ENCODE measurements around the gene KRTAP1-3. TPM values are rescaled to one million over a fixed set of nuclear protein-coding genes. Genes with fewer than 3 reads are reported as not detected.

Gene KRTAP1-3
- total RNA-seq, 2 experiments from 2014 or later, result not detected

DNA sequence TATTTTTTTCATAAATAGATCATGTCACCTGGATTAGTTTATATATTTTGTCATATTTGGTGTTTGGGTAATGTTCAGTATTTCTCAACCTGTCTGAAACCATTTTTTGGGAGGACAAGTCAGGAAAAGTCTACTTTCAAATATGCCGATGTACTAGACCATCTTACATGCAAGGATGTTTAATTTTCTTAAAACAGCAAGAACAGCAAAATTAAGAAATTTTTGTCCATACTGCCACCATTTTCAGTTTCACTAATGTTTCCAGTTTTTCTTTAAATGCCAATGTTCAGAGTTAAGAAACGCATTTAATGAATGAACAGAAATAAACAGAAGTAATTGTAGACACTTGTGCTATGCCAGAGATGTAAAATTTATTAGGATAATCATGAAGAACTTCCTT is 41.6 kb downstream of the KRTAP1-3 start:
- ChIA-PET POLR2A (no interaction called here), CTCF (ENCODE audit: unreplicated experiment) (no interaction called here)
- no peaks in the 10 kb centered on the region for H3K9me3 ChIP-seq (ENCODE audit: low read length)
- no peak overlapping the region for H3K4me3 ChIP-seq (ENCODE audit: low read depth, low read length, poor library complexity, severe bottlenecking)
- intact Hi-C loops (cut with micrococcal nuclease; ENCODE audit: unreplicated experiment), result no loop called here
- TF ChIP-seq, protein P1, sequence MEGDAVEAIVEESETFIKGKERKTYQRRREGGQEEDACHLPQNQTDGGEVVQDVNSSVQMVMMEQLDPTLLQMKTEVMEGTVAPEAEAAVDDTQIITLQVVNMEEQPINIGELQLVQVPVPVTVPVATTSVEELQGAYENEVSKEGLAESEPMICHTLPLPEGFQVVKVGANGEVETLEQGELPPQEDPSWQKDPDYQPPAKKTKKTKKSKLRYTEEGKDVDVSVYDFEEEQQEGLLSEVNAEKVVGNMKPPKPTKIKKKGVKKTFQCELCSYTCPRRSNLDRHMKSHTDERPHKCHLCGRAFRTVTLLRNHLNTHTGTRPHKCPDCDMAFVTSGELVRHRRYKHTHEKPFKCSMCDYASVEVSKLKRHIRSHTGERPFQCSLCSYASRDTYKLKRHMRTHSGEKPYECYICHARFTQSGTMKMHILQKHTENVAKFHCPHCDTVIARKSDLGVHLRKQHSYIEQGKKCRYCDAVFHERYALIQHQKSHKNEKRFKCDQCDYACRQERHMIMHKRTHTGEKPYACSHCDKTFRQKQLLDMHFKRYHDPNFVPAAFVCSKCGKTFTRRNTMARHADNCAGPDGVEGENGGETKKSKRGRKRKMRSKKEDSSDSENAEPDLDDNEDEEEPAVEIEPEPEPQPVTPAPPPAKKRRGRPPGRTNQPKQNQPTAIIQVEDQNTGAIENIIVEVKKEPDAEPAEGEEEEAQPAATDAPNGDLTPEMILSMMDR (conservative IDR thresholded peaks at IDR 0.05; ENCODE audit: low read length), result no peak
- no peak for TF ChIP-seq EZH2phosphoT487 (IDR thresholded peaks at IDR 0.05; ENCODE audit: borderline replicate concordance, low read depth, low read length)
- no peaks in the 10 kb centered on the region for H3K9me2 ChIP-seq (ENCODE audit: insufficient read depth, low read length)
- BruUV-seq (replicated peaks), result no TSS peak
- DNase-seq (ENCODE audit: low spot score), result no peak
- H3K27ac ChIP-seq (ENCODE audit: low read depth, low read length, poor library complexity, severe bottlenecking), result no peak overlapping the region
- H4K20me1 ChIP-seq (ENCODE audit: insufficient read depth, low read length), result no peaks in the 10 kb centered on the region
- H3K79me2 ChIP-seq (ENCODE audit: insufficient read depth, low read depth, low read length), result no peaks in the 10 kb centered on the region
- H3K36me3 ChIP-seq (ENCODE audit: insufficient read depth, low read length), result no peaks in the 10 kb centered on the region
- no peak overlapping the region for H3K4me2 ChIP-seq (ENCODE audit: low read length)
- H2AFZ ChIP-seq (ENCODE audit: low read length), result no peak overlapping the region
- no peaks in the 10 kb centered on the region for H3K4me1 ChIP-seq (ENCODE audit: insufficient read depth, low read length, poor library complexity, severe bottlenecking)

DNA sequence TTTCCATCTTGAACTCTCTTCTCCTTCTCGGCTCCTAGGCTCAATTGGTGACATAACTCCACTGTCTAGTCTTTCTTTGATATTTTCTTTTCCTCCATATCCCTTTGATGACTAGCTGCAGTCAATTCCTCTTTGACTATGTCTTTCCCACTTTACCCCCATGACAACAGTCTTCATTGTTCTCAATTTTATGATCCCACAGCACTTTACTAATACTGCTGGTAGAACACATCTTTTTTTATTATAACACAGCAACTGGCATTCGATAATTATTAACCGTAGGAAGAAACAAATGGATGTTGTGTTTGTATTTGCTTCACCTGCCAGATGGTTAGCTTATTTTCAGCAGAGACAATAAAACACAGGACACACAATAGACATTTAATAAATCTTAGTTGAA is 42.0 kb downstream of the KRTAP1-3 start:
- Histone ChIP-seq H3K36me3 (ENCODE audit: insufficient read depth, low read length) (no peaks in the 10 kb centered on the region), H3K4me1 (ENCODE audit: insufficient read depth, low read length, poor library complexity, severe bottlenecking) (no peaks in the 10 kb centered on the region), H3K4me2 (ENCODE audit: low read length) (no peak overlapping the region), H2AFZ (ENCODE audit: low read length) (no peak overlapping the region), H3K9me3 (ENCODE audit: low read length) (no peaks in the 10 kb centered on the region), H3K4me3 (ENCODE audit: low read depth, low read length, poor library complexity, severe bottlenecking) (no peak overlapping the region), H4K20me1 (ENCODE audit: insufficient read depth, low read length) (no peaks in the 10 kb centered on the region), H3K27ac (ENCODE audit: low read depth, low read length, poor library complexity, severe bottlenecking) (no peak overlapping the region), H3K9me2 (ENCODE audit: insufficient read depth, low read length) (no peaks in the 10 kb centered on the region), H3K79me2 (ENCODE audit: insufficient read depth, low read depth, low read length) (no peaks in the 10 kb centered on the region)
- ChIA-PET POLR2A (no interaction called here), CTCF (ENCODE audit: unreplicated experiment) (no interaction called here)
- TF ChIP-seq, protein P1 (conservative IDR thresholded peaks at IDR 0.05; ENCODE audit: low read length), result no peak
- no peak for TF ChIP-seq EZH2phosphoT487 (IDR thresholded peaks at IDR 0.05; ENCODE audit: borderline replicate concordance, low read depth, low read length)
- no TSS peak for BruUV-seq (replicated peaks)
- no peak for DNase-seq (ENCODE audit: low spot score)
- intact Hi-C loops (cut with micrococcal nuclease; ENCODE audit: unreplicated experiment), result no loop called here

DNA sequence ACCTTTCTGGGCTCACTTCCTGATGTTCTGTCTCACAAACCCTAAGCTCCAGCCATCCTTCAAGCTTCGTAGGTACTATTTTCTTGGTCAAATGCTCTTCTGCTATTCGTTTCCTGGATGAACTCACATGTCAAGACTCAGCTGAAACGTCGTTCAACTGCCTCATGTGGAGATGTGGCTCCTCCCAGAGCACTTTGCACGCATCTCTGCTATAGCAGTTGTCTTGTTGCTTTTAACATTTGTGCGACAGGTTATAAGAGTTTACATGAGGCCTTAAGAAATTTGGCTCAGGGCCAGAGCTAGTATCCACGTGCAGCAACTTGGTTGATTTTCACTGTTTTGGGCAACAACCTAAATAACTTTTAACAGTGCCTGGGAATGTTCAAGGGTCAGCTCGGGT is 47.8 kb downstream of the KRTAP1-3 start:
- intact Hi-C loops (cut with micrococcal nuclease; ENCODE audit: unreplicated experiment), result no loop called here
- H2AFZ ChIP-seq (ENCODE audit: low read length), result no peak overlapping the region; the same call in 1 of the 2 replicates
- no peak for TF ChIP-seq EZH2phosphoT487 (IDR thresholded peaks at IDR 0.05; ENCODE audit: borderline replicate concordance, low read depth, low read length)
- TF ChIP-seq, protein P1 (conservative IDR thresholded peaks at IDR 0.05; ENCODE audit: low read length), result no peak

More for the DNA sequence above, 47.8 kb downstream of the KRTAP1-3 start:
- Histone ChIP-seq H3K36me3 (ENCODE audit: insufficient read depth, low read length) (no peaks in the 10 kb centered on the region), H3K4me2 (ENCODE audit: low read length) (no peak overlapping the region), H3K4me1 (ENCODE audit: insufficient read depth, low read length, poor library complexity, severe bottlenecking) (no peaks in the 10 kb centered on the region), H3K27ac (ENCODE audit: low read depth, low read length, poor library complexity, severe bottlenecking) (no peak overlapping the region), H3K9me2 (ENCODE audit: insufficient read depth, low read length) (no peaks in the 10 kb centered on the region), H3K4me3 (ENCODE audit: low read depth, low read length, poor library complexity, severe bottlenecking) (no peak overlapping the region), H3K79me2 (ENCODE audit: insufficient read depth, low read depth, low read length) (no peaks in the 10 kb centered on the region), H4K20me1 (ENCODE audit: insufficient read depth, low read length) (no peaks in the 10 kb centered on the region), H3K9me3 (ENCODE audit: low read length) (no peaks in the 10 kb centered on the region)
- no peak for DNase-seq (ENCODE audit: low spot score)
- no TSS peak for BruUV-seq (replicated peaks)
- CTCF ChIA-PET (ENCODE audit: unreplicated experiment), result no interaction called here
- POLR2A ChIA-PET, result no interaction called here

All from OCI-LY7 (cell line).